B cell (primary cell): Measurements from ENCODE around the gene DNAJC10. TPM values are rescaled to one million over a fixed set of nuclear protein-coding genes. Genes with fewer than 3 reads are reported as not detected.

Experiments used
- ATAC-seq: fragments of 200-7000 bp; cut with Tn5 transposase; one replicate; pipeline ENCODE4 v1.10.0; 2021; ENCODE audit warnings: low read depth, mild to moderate bottlenecking, moderate number of reproducible peaks, moderate library complexity
- CTCF ChIA-PET: fragments of 350-600 bp; sonication (Branson Sonifier 250); formaldehyde crosslinking; loops from one replicate; lab custom pipeline; 2021; ENCODE audit warnings: antibody characterized with exemption, inconsistent platforms; lab: Charles Lee
- POLR2A ChIA-PET: fragments of 350-600 bp; sonication (Branson Sonifier 250); formaldehyde crosslinking; loops from one replicate; lab custom pipeline; 2021; ENCODE audit warnings: antibody characterized with exemption; lab: Charles Lee
- DNase-seq: peaks from one replicate; pipeline ENCODE4 v3.0.0; 2013
- H2AFZ ChIP-seq: 2 replicates; pipeline ENCODE4 v1.6.1; 2012; ENCODE audit warnings: mild to moderate bottlenecking, low read depth, low read length; ENCODE audit not compliant: insufficient read depth, poor library complexity, severe bottlenecking
- H3K27ac ChIP-seq, 2 donors: 1 replicate in 1 of 2; 2 replicates in 1 of 2; pipeline ENCODE4 v1.5.1; 2012 to 2013; ENCODE audit warnings: low read length in 2 of 2, mild to moderate bottlenecking in 2 of 2, moderate library complexity in 1 of 2
- H3K27me3 ChIP-seq, 4 experiments: fragments of 200-600 bp in 1 of 4; sonication (generic) in 1 of 4; replicated peaks in 1 of 4; 1 replicate in 2 of 4; 2 replicates in 2 of 4; pipeline versions ENCODE4 v1.6.1 to v1.7.0; 2013 to 2016; ENCODE audit warnings: low read length in 3 of 4, mild to moderate bottlenecking in 2 of 4, mixed read lengths in 1 of 4, moderate library complexity in 1 of 4; ENCODE audit not compliant: insufficient read depth in 4 of 4, control insufficient read depth in 3 of 4; ENCODE audit errors: control extremely low read depth in 1 of 4
- H3K36me3 ChIP-seq, 2 experiments: replicated peaks in 1 of 2; 1 replicate in 1 of 2; 2 replicates in 1 of 2; pipeline versions ENCODE4 v1.6.1 to v1.7.1; 2013; ENCODE audit warnings: low read length in 1 of 2; ENCODE audit not compliant: insufficient read depth in 2 of 2, control insufficient read depth in 1 of 2; ENCODE audit errors: control extremely low read depth in 1 of 2, extremely low read depth in 1 of 2
- H3K4me1 ChIP-seq, 2 donors: fragments of 200-600 bp in 1 of 2; sonication (generic) in 1 of 2; 1 replicate in 1 of 2; 2 replicates in 1 of 2; pipeline versions ENCODE4 v1.5.1 to v1.6.1; 2013 to 2017; ENCODE audit warnings: low read length in 2 of 2; ENCODE audit not compliant: control insufficient read depth in 2 of 2, insufficient read depth in 2 of 2
- H3K4me2 ChIP-seq: replicated peaks from 2 replicates; pipeline ENCODE3; 2012; ENCODE audit warnings: mild to moderate bottlenecking, low read depth, low read length; ENCODE audit not compliant: poor library complexity, severe bottlenecking
- H3K4me3 ChIP-seq, 5 experiments: fragments of 200-600 bp in 1 of 5; sonication (generic) in 1 of 5; 1 replicate in 3 of 5; 2 replicates in 2 of 5; pipeline versions ENCODE4 v1.5.1 to v1.7.0; 2011 to 2016; ENCODE audit warnings: low read length in 4 of 5, mild to moderate bottlenecking in 4 of 5, low read depth in 2 of 5, control low read depth in 1 of 5, moderate library complexity in 1 of 5; ENCODE audit not compliant: insufficient read depth in 1 of 5; ENCODE audit errors: control extremely low read depth in 1 of 5, extremely low read depth in 1 of 5
- H3K79me2 ChIP-seq: fragments of 200-600 bp; sonication (generic); one replicate; pipeline ENCODE4 v1.6.0; 2016; ENCODE audit warnings: low read length; ENCODE audit not compliant: control insufficient read depth, insufficient read depth
- H3K9ac ChIP-seq: fragments of 200-600 bp; sonication (generic); 2 replicates; pipeline ENCODE4 v1.6.1; 2017; ENCODE audit warnings: mild to moderate bottlenecking, low read length, moderate library complexity
- H3K9me3 ChIP-seq, 3 donors: one replicate each; pipeline versions ENCODE4 v1.6.1 to v1.7.1; 2013; ENCODE audit warnings: low read length in 2 of 3; ENCODE audit not compliant: control insufficient read depth in 2 of 3, insufficient read depth in 1 of 3; ENCODE audit errors: control extremely low read depth in 1 of 3
- H4K20me1 ChIP-seq: 2 replicates; pipeline ENCODE4 v1.6.0; 2012; ENCODE audit warnings: mild to moderate bottlenecking, low read length; ENCODE audit not compliant: insufficient read depth, control insufficient read depth, poor library complexity, severe bottlenecking
- H3K27ac Mint-ChIP-seq: one replicate; pipeline ENCODE4 v1.8.0; 2021; ENCODE audit warnings: mixed read lengths
- H3K27me3 Mint-ChIP-seq: one replicate; pipeline ENCODE4 v1.8.0; 2021; ENCODE audit warnings: mixed read lengths
- H3K4me1 Mint-ChIP-seq: one replicate; pipeline ENCODE4 v1.8.0; 2021; ENCODE audit warnings: mixed read lengths
- H3K4me3 Mint-ChIP-seq: one replicate; pipeline ENCODE4 v1.8.0; 2021; ENCODE audit warnings: mixed read lengths
- H3K9me3 Mint-ChIP-seq: one replicate; pipeline ENCODE4 v1.8.0; 2022; ENCODE audit warnings: mixed read lengths; ENCODE audit not compliant: insufficient read depth
- CTCF ChIP-seq: fragments of 200-600 bp; IDR thresholded peaks from one replicate; pipeline ENCODE4 v1.8.0; 2022; ENCODE audit warnings: antibody characterized with exemption, mild to moderate bottlenecking
- EZH2 ChIP-seq: IDR thresholded peaks from 2 replicates; pipeline ENCODE4 v1.6.1; 2012; ENCODE audit warnings: borderline replicate concordance, low read depth, mild to moderate bottlenecking, moderate library complexity, low read length; ENCODE audit not compliant: insufficient read depth, poor library complexity, severe bottlenecking
- WGBS: methylation state at CpG from one replicate; pipeline ENCODE4 v1.1.5; 2013; ENCODE audit warnings: missing lambda C conversion rate; ENCODE audit not compliant: insufficient coverage; 5-methylcytosine and 5-hydroxymethylcytosine counted together
- intact Hi-C: fragments of 100-400 bp; cut with micrococcal nuclease; formaldehyde crosslinking; loops from one replicate; pipeline ENCODE4 v1.10.0; 2022
- polyA plus RNA-seq: library from polyadenylated mRNA; depleted of rRNA; stranded (reverse); fragments of >200 nt; gene quantifications from 2 replicates; pipeline ENCODE4 v1.2.3, GENCODE V29; 2012
- total RNA-seq, 2 donors: library from RNA; stranded (reverse); fragments of 120-200 nt in 1 of 2; gene quantifications; 1 replicate in 1 of 2; 2 replicates in 1 of 2; pipeline versions ENCODE4 v1.2.3 to v1.2.4, GENCODE V29; 2013 to 2022

The DNAJC10 gene
- total and polyA plus RNA-seq, 2 donors (not counting 1 experiment from before 2014, with no cell fraction given) = 41.3 to 115 TPM

- no peaks in the 10 kb centered on the region for H3K9me3 Mint-ChIP-seq
- Histone ChIP-seq H3K9ac (no peak overlapping the region), H3K4me2 (no peak overlapping the region), H2AFZ (no peak overlapping the region), H4K20me1 (no peaks in the 10 kb centered on the region), H3K9me3 (no peaks in the 10 kb centered on the region), H3K4me1 (no peaks in the 10 kb centered on the region), H3K27ac (no peak overlapping the region), H3K36me3 (no peaks in the 10 kb centered on the region), H3K79me2 (no peaks in the 10 kb centered on the region), H3K4me3 (no peak overlapping the region), H3K27me3 (peaks cover 0 to 14% (median 0%) of the 10 kb centered on the region in 4 experiments)
- peaks cover 11% of the 10 kb centered on the region for H3K27me3 Mint-ChIP-seq
- ChIA-PET POLR2A (no interaction called here), CTCF (no interaction called here)
- ATAC-seq (no peak), DNase-seq (no peak)
- no peak overlapping the region for H3K27ac Mint-ChIP-seq
- H3K4me1 Mint-ChIP-seq = no peaks in the 10 kb centered on the region
- no peak overlapping the region for H3K4me3 Mint-ChIP-seq
- TF ChIP-seq EZH2 (no peak), CTCF (no peak)
- intact Hi-C loops = no loop called here
- 100% methylated on average over 3 of the region's 3 CpGs for whole genome bisulfite sequencing
Observed at GRCh38 chr2:182810087-182810486, 94.0 kb downstream of the DNAJC10 start.

GRCh38 chr2:182814380-182814779, 98.3 kb downstream of the DNAJC10 start:
- Histone ChIP-seq H3K27me3 (peaks cover 0 to 3% (median 0%) of the 10 kb centered on the region in 4 experiments), H3K9me3 (no peaks in the 10 kb centered on the region), H3K4me3 (no peak overlapping the region), H4K20me1 (no peaks in the 10 kb centered on the region), H3K9ac (no peak overlapping the region), H2AFZ (no peak overlapping the region), H3K79me2 (no peaks in the 10 kb centered on the region), H3K4me2 (no peak overlapping the region), H3K27ac (no peak overlapping the region), H3K4me1 (no peaks in the 10 kb centered on the region), H3K36me3 (no peaks in the 10 kb centered on the region)
- Mint-ChIP-seq H3K27me3 (peaks cover 12% of the 10 kb centered on the region), H3K4me1 (no peaks in the 10 kb centered on the region), H3K9me3 (no peaks in the 10 kb centered on the region), H3K4me3 (no peak overlapping the region), H3K27ac (no peak overlapping the region)
- no peak for DNase-seq
- no peak for ATAC-seq
- 87% methylated on average over 6 of the region's 6 CpGs for WGBS
- TF ChIP-seq EZH2 (no peak), CTCF (no peak)
- ChIA-PET CTCF (no interaction called here), POLR2A (no interaction called here)
- intact Hi-C loops = no loop called here
